Mesendoderm (in vitro differentiated cells): ENCODE measurements around the gene ST6GALNAC4.
A peak's percentile ranks its signal among the peaks of the same experiment; 100 is the strongest.

Experiments
- DNase-seq: peaks from one replicate; pipeline ENCODE4 v3.0.0; 2013
- H2AK5ac ChIP-seq: 2 replicates; pipeline ENCODE4 v1.6.1; 2013; ENCODE audit warnings: low read length, inconsistent platforms
- H2BK120ac ChIP-seq: 2 replicates; pipeline ENCODE4 v1.6.1; 2013; ENCODE audit warnings: low read depth, mild to moderate bottlenecking, low read length, moderate library complexity, mixed read lengths
- H2BK15ac ChIP-seq: replicated peaks from 2 replicates; pipeline ENCODE4 v1.6.1; 2013; ENCODE audit warnings: low read depth, mild to moderate bottlenecking, moderate library complexity
- H2BK5ac ChIP-seq: 2 replicates; pipeline ENCODE4 v1.6.1; 2013; ENCODE audit warnings: low read length, inconsistent platforms
- H3K18ac ChIP-seq: 2 replicates; pipeline ENCODE4 v1.6.1; 2013; ENCODE audit warnings: mild to moderate bottlenecking, low read length, mixed read lengths
- H3K23ac ChIP-seq: one replicate; pipeline ENCODE4 v1.6.1; 2013; ENCODE audit warnings: low read length
- H3K27ac ChIP-seq: 2 replicates; pipeline ENCODE4 v1.5.1; 2013; ENCODE audit warnings: low read depth, mild to moderate bottlenecking, inconsistent platforms, low read length, moderate library complexity
- H3K27me3 ChIP-seq: 2 replicates; pipeline ENCODE4 v1.6.1; 2013; ENCODE audit warnings: low read length, control low read depth, mild to moderate bottlenecking, inconsistent platforms; ENCODE audit not compliant: insufficient read depth, poor library complexity
- H3K36me3 ChIP-seq: 2 replicates; pipeline ENCODE4 v1.6.1; 2013; ENCODE audit warnings: low read length, inconsistent platforms; ENCODE audit not compliant: control insufficient read depth, insufficient read depth
- H3K4ac ChIP-seq: one replicate; pipeline ENCODE4 v1.6.1; 2013; ENCODE audit warnings: low read depth, mild to moderate bottlenecking, low read length, moderate library complexity
- H3K4me1 ChIP-seq: 2 replicates; pipeline ENCODE4 v1.6.1; 2013; ENCODE audit warnings: low read depth, low read length, inconsistent platforms; ENCODE audit not compliant: control insufficient read depth
- H3K4me2 ChIP-seq: 2 replicates; pipeline ENCODE4 v1.6.1; 2013; ENCODE audit warnings: low read length
- H3K4me3 ChIP-seq: 2 replicates; pipeline ENCODE4 v1.5.1; 2013; ENCODE audit warnings: mild to moderate bottlenecking, low read length
- H3K56ac ChIP-seq: one replicate; pipeline ENCODE4 v1.6.1; 2013; ENCODE audit warnings: low read length
- H3K79me1 ChIP-seq: 2 replicates; pipeline ENCODE4 v1.6.1; 2013; ENCODE audit warnings: low read length, inconsistent platforms
- H3K79me2 ChIP-seq: 2 replicates; pipeline ENCODE4 v1.6.1; 2013; ENCODE audit warnings: mild to moderate bottlenecking, low read length; ENCODE audit not compliant: control insufficient read depth, insufficient read depth
- H3K9ac ChIP-seq: 2 replicates; pipeline ENCODE4 v1.6.1; 2013; ENCODE audit warnings: low read length, inconsistent platforms
- H4K5ac ChIP-seq: one replicate; pipeline ENCODE4 v1.6.1; 2013; ENCODE audit warnings: low read length
- H4K8ac ChIP-seq: one replicate; pipeline ENCODE4 v1.6.1; 2013; ENCODE audit warnings: low read depth, mild to moderate bottlenecking, control low read depth, low read length, moderate library complexity
- WGBS: extraction: QIAGEN DNeasy Blood & Tissue Kit; methylation state at CpG from one replicate; pipeline ENCODE4 v1.1.7; 2013; ENCODE audit warnings: low lambda C conversion rate, missing lambda C conversion rate; ENCODE audit not compliant: insufficient coverage; ENCODE audit errors: extremely low coverage; 5-methylcytosine and 5-hydroxymethylcytosine counted together

Gene ST6GALNAC4

DNA sequence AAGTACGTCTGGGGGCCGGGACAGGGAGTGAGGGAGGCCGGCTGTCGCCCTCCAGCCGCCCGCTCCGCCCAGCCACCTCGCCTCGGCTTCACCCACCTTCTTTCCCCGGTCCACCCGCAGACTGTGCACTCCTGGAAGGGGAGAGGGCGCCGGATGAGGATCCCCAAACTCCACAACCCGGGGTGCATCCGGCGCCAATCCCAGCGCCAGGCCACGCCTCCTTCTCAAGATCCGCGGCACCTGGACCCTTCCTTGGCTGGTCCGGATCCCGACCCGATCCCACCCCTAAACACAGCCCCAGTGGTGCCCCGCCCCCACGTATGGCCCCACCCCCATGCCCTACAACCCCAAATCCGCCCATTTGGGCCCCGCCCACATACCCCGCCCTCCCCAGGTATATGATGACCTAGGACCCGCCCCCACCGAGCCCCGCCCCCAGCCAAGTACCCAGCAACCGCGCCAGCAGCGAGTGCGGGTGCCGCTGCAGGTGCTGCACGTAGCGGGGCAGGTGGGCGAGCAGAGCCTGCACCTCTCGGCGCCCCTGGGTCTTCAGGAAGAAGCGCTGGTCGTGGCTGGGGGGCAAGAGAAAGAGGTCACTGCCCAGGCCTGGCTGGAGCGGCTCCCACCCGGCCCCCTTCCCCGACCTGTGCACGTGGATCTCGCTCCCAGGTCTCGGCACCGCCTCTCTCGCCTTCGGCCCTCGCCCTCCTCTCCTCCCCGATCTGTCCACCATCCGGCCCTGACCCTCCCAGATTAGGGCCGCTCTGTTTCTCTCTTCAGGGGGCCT lies 10.6 kb upstream of the ST6GALNAC4 start:
- H3K27me3 ChIP-seq = no peaks in the 10 kb centered on the region
- WGBS = no CpG with 5 or more reads among the region's 56 CpGs

DNA sequence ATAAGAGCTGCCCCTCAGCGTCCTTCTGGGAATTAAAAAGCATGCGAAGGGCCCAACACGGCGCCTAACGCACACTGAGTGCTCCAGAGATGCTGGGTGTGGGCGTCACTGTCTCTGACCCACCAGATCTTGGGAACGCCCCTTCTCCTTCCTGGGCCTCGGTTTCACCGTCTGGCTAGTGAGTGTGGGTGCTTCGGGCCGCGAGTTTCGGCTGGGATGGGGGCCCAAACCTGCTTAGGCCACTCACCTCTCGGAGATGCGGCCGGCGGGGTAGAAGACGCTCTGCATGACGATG lies 10.0 kb upstream of the ST6GALNAC4 start:
- no CpG with 5 or more reads among the region's 19 CpGs for WGBS
- Histone ChIP-seq H3K27ac (no peak overlapping the region), H3K27me3 (no peaks in the 10 kb centered on the region), H2AK5ac (no peak overlapping the region), H2BK15ac (no peak overlapping the region), H4K5ac (no peak overlapping the region), H2BK120ac (no peak overlapping the region), H3K4me1 (peaks cover 9% of the 10 kb centered on the region), H3K79me2 (no peaks in the 10 kb centered on the region), H3K9ac (peak overlapping the region; percentile 71), H3K4ac (no peak overlapping the region), H3K4me2 (peak overlapping the region; percentile 31), H3K4me3 (peak overlapping the region; percentile 60), H4K8ac (no peak overlapping the region), H3K23ac (no peak overlapping the region), H3K79me1 (no peaks in the 10 kb centered on the region), H3K56ac (peak overlapping the region; percentile 59), H2BK5ac (no peak overlapping the region), H3K18ac (no peak overlapping the region), H3K36me3 (no peaks in the 10 kb centered on the region)
- DNase-seq = peak; percentile 56

More for the DNA sequence above, 10.6 kb upstream of the ST6GALNAC4 start:
- no peak overlapping the region for H3K27ac ChIP-seq
- no peak overlapping the region for H3K4ac ChIP-seq
- no peak overlapping the region for H2BK5ac ChIP-seq
- no peak overlapping the region for H2AK5ac ChIP-seq
- no peaks in the 10 kb centered on the region for H3K36me3 ChIP-seq
- H3K23ac ChIP-seq = no peak overlapping the region
- no peak overlapping the region for H2BK15ac ChIP-seq
- no peaks in the 10 kb centered on the region for H3K79me2 ChIP-seq
- no peak overlapping the region for H3K18ac ChIP-seq
- peak overlapping the region; percentile 71 for H3K9ac ChIP-seq
- peak overlapping the region; percentile 60 for H3K4me3 ChIP-seq
- H2BK120ac ChIP-seq = no peak overlapping the region
- H3K56ac ChIP-seq = peak overlapping the region; percentile 67
- H4K8ac ChIP-seq = no peak overlapping the region
- H3K4me2 ChIP-seq = peak overlapping the region; percentile 86
- H3K4me1 ChIP-seq = peaks cover 9% of the 10 kb centered on the region
- H3K79me1 ChIP-seq = no peaks in the 10 kb centered on the region
- peak; percentile 91 for DNase-seq
- no peak overlapping the region for H4K5ac ChIP-seq

GRCh38 chr9:127925959-127926905 lies 9.4 kb upstream of the ST6GALNAC4 start:
- no peaks in the 10 kb centered on the region for H3K79me2 ChIP-seq
- peak overlapping the region; percentile 59 for H3K56ac ChIP-seq
- WGBS = no CpG with 5 or more reads among the region's 14 CpGs
- H3K4me1 ChIP-seq = peaks cover 5% of the 10 kb centered on the region
- H3K23ac ChIP-seq = no peak overlapping the region
- no peak overlapping the region for H2BK120ac ChIP-seq
- no peak overlapping the region for H2BK15ac ChIP-seq
- H4K8ac ChIP-seq = no peak overlapping the region
- peak overlapping the region; percentile 31 for H3K4me2 ChIP-seq
- H3K79me1 ChIP-seq = no peaks in the 10 kb centered on the region
- no peaks in the 10 kb centered on the region for H3K27me3 ChIP-seq
- H3K4me3 ChIP-seq = no peak overlapping the region
- H3K9ac ChIP-seq = peak overlapping the region; percentile 71
- no peak overlapping the region for H3K18ac ChIP-seq
- no peak overlapping the region for H4K5ac ChIP-seq
- no peaks in the 10 kb centered on the region for H3K36me3 ChIP-seq
- H3K27ac ChIP-seq = no peak overlapping the region
- DNase-seq = no peak
- no peak overlapping the region for H3K4ac ChIP-seq
- H2BK5ac ChIP-seq = no peak overlapping the region
- no peak overlapping the region for H2AK5ac ChIP-seq

DNA sequence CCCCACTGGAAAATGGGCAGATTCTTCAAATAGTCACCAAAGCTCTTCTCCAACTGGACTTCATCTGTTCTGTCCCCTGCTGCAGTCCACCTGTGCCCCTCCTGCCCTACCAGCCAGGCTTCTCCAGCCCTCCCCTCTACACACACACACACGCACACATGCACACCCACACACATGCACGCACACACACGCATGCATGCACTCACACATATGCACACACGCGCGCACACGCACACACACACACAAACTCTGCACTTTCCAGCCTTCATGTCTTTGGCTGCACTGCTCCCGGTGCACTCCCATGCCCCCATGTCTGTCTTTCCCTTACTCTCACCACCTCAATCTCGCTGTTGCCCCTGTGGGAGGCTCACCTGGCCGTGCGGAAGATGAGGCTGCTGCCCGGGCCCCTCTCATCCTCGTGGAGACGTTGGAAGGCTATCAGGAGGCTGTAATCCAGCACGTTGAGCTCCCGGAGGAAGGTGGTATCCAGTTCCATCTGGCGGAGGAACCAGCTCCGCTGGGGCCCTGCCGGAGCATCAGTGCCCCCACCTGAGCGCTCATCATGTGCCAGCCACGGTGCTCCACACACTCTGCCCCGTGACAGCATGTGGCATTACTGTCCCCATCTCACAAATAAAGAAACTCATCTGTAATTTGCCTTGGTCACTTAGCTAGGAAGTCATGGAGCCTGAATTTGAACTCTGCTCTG lies 8.0 kb upstream of the ST6GALNAC4 start:
- H3K79me2 ChIP-seq = no peaks in the 10 kb centered on the region
- no peak overlapping the region for H4K5ac ChIP-seq
- DNase-seq = no peak
- H3K4me3 ChIP-seq = no peak overlapping the region
- H3K36me3 ChIP-seq = no peaks in the 10 kb centered on the region
- no peak overlapping the region for H3K27ac ChIP-seq
- H2BK120ac ChIP-seq = no peak overlapping the region
- H3K9ac ChIP-seq = no peak overlapping the region
- no peak overlapping the region for H3K4me2 ChIP-seq
- no peaks in the 10 kb centered on the region for H3K79me1 ChIP-seq
- H3K56ac ChIP-seq = no peak overlapping the region
- no peak overlapping the region for H3K4ac ChIP-seq
- H2AK5ac ChIP-seq = no peak overlapping the region
- no peak overlapping the region for H2BK15ac ChIP-seq
- no peaks in the 10 kb centered on the region for H3K27me3 ChIP-seq
- no peak overlapping the region for H2BK5ac ChIP-seq
- H4K8ac ChIP-seq = no peak overlapping the region
- H3K23ac ChIP-seq = no peak overlapping the region
- H3K18ac ChIP-seq = no peak overlapping the region
- no CpG with 5 or more reads among the region's 22 CpGs for WGBS
- H3K4me1 ChIP-seq = peaks cover 2% of the 10 kb centered on the region

GRCh38 chr9:127923771-127924170 lies 6.9 kb upstream of the ST6GALNAC4 start:
- Histone ChIP-seq H3K4me1 (peaks cover 2% of the 10 kb centered on the region), H3K27me3 (no peaks in the 10 kb centered on the region), H2BK15ac (no peak overlapping the region), H2AK5ac (no peak overlapping the region), H3K27ac (no peak overlapping the region), H3K9ac (no peak overlapping the region), H3K4me2 (no peak overlapping the region), H2BK5ac (no peak overlapping the region), H3K56ac (no peak overlapping the region), H3K4me3 (no peak overlapping the region), H3K18ac (no peak overlapping the region), H3K23ac (no peak overlapping the region), H4K5ac (no peak overlapping the region), H3K79me2 (no peaks in the 10 kb centered on the region), H4K8ac (no peak overlapping the region), H3K4ac (no peak overlapping the region), H2BK120ac (no peak overlapping the region), H3K36me3 (no peaks in the 10 kb centered on the region), H3K79me1 (no peaks in the 10 kb centered on the region)
- no CpG with 5 or more reads among the region's 8 CpGs for WGBS
- no peak for DNase-seq
